Panc1 (cell line): Measurements from ENCODE around the gene CACNA1I.

Source experiments
- CTCF ChIP-seq: fragments of 450-650 bp; IDR thresholded peaks from 2 replicates; pipeline ENCODE4 v1.5.1; 2017; ENCODE audit warnings: mild to moderate bottlenecking
- POLR2AphosphoS5 ChIP-seq: IDR thresholded peaks from 2 replicates; pipeline ENCODE4 v1.6.1; 2012; ENCODE audit warnings: mild to moderate bottlenecking, low read depth, low read length, moderate library complexity
- SIN3A ChIP-seq: IDR thresholded peaks from 2 replicates; pipeline ENCODE4 v1.6.1; 2012; ENCODE audit warnings: low read depth, mild to moderate bottlenecking, low read length, moderate library complexity, borderline replicate concordance; ENCODE audit not compliant: insufficient read depth

DNA sequence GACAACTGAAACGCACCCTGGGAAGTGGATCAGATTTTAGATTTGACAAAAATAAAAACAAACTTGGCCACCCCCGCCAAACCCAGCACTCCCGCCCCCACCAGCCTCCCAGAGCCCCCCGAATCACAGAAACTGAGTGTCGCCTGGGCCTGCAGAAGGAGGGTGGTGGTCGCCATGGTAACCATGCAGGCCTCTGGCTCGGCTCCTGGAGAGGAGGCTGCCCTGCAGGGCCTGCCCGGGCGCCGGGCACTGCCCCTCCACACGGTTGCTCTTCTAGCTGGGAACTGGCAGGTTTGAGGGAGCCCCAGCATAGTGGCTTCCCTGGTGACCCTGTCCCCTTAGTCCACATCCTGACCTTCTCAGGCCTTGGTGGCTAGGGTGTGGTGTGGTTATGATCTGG lies 19.3 kb downstream of the CACNA1I start:
- TF ChIP-seq CTCF, result no peak
- no peak for TF ChIP-seq POLR2AphosphoS5
- TF ChIP-seq SIN3A, result no peak
